Muscle of back (tissue), 11 donors: ENCODE measurements around the gene C15orf40. TPM values are rescaled to one million over a fixed set of nuclear protein-coding genes. Genes with fewer than 3 reads are reported as not detected.
A peak's percentile ranks its signal among the peaks of the same experiment; 100 is the strongest.
"Not testable (repeated sequence)": the region's sequence is repeated elsewhere in the genome, so short reads cannot be mapped to it uniquely, and the experiment has no call there.

Source experiments
- DNase-seq, 3 donors: peaks; one replicate each; pipeline versions ENCODE4 v3.0.0 to v3.0.0-alpha.2; 2013
- polyA plus RNA-seq, 10 donors: library from polyadenylated mRNA; unstranded; fragments of 120-200 nt; gene quantifications; one replicate each; pipeline ENCODE4 v1.2.1, GENCODE V29; 2013; ENCODE audit not compliant: insufficient read length in 10 of 10

The C15orf40 gene
- polyA plus RNA-seq, 10 donors: 12.1 to 19.0 (median 16.0) TPM

GRCh38 chr15:82952158-82953081 is 59.0 kb downstream of the C15orf40 start, which contains the start of gene HOMER2:
Gene HOMER2 (minus strand): TSS chr15:82952720. CDS start chr15:82952535, 185 bp downstream.
- DNase-seq: peak in 2 of 3 donors; percentile 29 to 40

DNA sequence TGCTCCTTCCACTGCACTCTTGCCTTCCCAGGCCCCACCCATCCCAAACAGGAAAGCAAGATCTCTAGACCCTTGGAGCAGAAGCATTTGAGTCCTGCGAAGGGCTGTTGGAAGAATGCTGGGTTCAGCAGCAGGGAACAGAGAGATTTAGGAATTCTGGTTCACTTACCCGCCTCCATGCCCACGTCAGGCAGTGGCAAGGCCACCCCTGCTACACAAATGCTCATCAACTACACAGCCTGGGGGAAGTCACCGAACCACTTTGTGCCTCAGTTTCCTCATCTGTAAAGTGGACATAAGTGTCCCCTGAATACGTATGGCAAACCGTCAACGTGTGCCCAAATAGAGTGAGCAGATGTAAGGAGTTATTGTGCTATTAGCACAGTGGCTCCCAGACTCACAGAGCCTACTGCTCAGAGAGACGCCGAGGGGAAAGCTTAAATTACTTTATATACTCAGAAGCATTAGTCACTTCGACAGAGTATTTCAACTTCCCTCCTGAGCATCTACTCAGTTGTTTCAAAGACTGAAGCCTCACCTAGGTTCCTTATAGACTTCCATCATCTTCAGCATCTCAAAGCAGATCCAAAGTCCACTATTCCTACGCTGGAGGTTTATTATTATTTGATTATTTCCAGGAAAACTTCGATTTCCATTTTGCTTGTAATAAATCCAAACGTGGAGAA is 59.8 kb downstream of the C15orf40 start:
- DNase-seq: peak in 1 of 3 donors; percentile 10

DNA sequence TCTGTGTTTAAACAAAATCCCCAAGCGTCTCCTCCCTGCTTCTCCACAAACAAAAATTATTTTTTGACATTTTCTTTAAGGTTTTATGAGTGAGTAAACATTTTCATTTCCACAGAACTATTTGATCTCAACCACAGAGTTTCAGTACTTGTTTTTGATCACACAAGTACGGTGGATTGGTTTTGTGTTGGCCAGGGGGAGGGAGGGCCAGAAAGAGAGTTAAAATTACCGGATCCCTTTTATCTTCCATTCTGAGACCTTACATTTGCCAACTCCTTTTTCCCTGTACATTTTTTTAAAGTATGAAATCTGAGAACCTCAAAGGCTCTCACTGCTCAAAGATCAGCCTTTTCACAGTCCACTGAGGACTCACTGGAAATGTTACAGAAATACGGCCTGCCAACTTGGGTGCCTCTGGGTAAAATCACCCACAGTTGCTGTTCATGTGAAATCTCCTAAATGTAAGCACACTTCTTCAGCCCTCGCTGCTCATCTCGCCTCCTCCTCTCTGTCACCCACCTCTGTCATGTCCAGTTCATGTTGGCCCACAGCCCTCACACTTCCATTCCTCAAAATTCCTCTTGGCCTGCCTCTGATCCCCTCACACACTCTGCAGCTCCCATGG is 60.6 kb downstream of the C15orf40 start:
- no peak for DNase-seq

- DNase-seq: no peak
Observed at GRCh38 chr15:82950295-82950694, 61.1 kb downstream of the C15orf40 start.

GRCh38 chr15:82946155-82946701 is 65.2 kb downstream of the C15orf40 start:
- DNase-seq: no peak

DNA sequence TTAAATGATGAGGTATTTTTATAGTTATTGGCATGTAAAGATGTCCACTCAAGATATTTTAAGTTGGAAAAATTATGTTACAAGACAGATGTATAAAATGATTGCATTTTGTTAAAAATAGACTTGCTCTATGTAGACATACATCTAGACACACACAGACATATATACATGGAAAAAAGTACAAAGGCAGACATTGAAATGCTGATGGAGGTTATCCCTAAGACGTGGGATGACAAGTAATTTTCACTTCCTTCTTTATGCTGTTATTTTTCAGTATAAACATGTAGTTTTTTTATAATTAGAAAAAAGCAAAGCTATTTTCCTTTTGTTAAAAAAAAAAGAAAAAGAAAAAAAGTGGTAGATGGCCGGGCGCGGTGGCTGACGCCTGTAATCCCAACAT is 66.1 kb downstream of the C15orf40 start:
- no peak for DNase-seq

GRCh38 chr15:82944821-82945220 is 66.6 kb downstream of the C15orf40 start:
- no peak for DNase-seq

GRCh38 chr15:82944056-82944455 is 67.4 kb downstream of the C15orf40 start:
- no peak for DNase-seq

DNA sequence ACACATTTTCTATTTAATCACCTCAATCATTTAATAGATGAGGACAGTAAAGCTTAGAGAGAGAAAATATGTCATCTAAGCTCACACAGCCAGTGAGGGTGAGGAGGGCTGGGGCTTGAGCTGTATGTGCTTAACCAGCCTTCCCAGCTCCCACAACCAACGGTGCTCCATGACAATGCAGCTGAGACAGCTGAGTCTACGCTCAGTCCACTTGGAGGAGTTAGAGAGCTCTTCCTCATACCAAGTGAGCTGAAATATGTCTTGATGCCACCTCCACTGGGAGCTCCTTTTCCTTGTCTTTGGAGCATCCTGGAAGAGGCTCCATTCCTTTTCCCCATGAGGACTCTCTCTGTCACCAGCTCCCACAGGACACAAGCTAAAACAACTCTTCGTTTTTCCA is 68.3 kb downstream of the C15orf40 start:
- DNase-seq: no peak

DNA sequence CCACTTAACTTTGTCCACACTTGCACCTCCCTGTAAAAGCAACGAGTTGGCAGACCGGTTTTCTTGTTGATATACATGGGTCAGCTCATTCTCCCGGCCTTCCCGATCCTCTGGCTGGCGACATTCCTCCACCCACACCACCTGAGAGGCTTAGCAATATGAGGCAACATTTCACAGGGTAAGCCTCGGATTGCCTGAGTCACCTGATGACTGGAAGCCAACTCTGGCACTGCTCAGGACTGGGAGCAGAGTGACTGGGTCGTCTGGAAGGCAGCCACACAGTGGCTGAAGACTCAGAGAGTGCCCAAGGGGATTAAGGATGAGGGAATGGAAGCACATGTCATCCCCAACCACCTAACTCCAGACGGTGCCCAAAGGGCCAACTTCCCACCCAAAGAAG is 68.7 kb downstream of the C15orf40 start:
- no peak for DNase-seq

GRCh38 chr15:82939678-82940077 is 71.8 kb downstream of the C15orf40 start:
- not testable (repeated sequence) for DNase-seq

Other genes with a start within 250 kb of the C15orf40 start
- gene FSD2, start 205.6 kb downstream of the C15orf40 start, polyA plus RNA-seq: 10 to 100 TPM; 17.4 to 63.2 (median 39.7) TPM
- 10 to 100 TPM in 7 of 10 donors, 1 to 10 TPM in 3; 8.1 to 14.1 (median 10.7) TPM for gene WHAMM, start 202.0 kb downstream of the C15orf40 start, polyA plus RNA-seq
- gene HOMER2, start 58.9 kb downstream of the C15orf40 start, polyA plus RNA-seq: 10 to 100 TPM; 19.3 to 36.3 (median 26.6) TPM
- gene RAMAC, start 25.4 kb downstream of the C15orf40 start, polyA plus RNA-seq: 10 to 100 TPM; 27.7 to 34.5 (median 29.8) TPM
- gene BTBD1, start 55.6 kb upstream of the C15orf40 start, polyA plus RNA-seq: 100 to 1,000 TPM in 8 of 10 donors, 10 to 100 TPM in 2; 85.5 to 146 (median 121) TPM
- gene TM6SF1, start 96.0 kb upstream of the C15orf40 start, polyA plus RNA-seq: 10 to 100 TPM; 34.4 to 75.2 (median 47.7) TPM
- gene HDGFL3, start 196.2 kb upstream of the C15orf40 start, polyA plus RNA-seq: 10 to 100 TPM; 40.8 to 71.8 (median 49.6) TPM